C4-2B (cell line): Measurements from ENCODE around the gene IRF6.

ENCODE experiments used
- ZFX ChIP-seq: fragments of 450-650 bp; IDR thresholded peaks from 2 replicates; pipeline ENCODE4 v1.6.1; 2017
- TF ChIP-seq, protein P1 (sequence below): fragments of 450-650 bp; conservative IDR thresholded peaks from 2 replicates; pipeline ENCODE4 v1.5.1; 2017; ENCODE audit warnings: mild to moderate bottlenecking

DNA sequence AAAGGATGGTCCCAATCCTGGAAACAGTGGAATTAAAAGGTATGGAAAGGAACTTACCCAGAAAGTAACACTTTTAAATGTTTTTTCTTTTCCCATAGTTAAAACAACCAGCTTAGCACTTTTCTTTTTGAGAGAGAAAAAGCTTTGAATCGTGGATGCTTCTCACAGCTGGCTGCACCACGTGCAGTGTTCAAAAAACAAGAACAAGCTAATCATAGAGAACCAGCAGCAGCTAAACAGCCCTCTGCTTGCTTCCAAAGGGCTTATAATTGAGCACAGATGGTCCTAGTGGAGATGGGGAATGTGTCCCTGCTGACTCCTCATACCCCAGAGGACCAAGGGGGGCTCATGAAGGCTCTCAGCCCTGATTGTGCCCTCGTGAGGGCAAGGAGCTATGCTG lies 48.3 kb upstream of the IRF6 start:
- TF ChIP-seq, protein P1, sequence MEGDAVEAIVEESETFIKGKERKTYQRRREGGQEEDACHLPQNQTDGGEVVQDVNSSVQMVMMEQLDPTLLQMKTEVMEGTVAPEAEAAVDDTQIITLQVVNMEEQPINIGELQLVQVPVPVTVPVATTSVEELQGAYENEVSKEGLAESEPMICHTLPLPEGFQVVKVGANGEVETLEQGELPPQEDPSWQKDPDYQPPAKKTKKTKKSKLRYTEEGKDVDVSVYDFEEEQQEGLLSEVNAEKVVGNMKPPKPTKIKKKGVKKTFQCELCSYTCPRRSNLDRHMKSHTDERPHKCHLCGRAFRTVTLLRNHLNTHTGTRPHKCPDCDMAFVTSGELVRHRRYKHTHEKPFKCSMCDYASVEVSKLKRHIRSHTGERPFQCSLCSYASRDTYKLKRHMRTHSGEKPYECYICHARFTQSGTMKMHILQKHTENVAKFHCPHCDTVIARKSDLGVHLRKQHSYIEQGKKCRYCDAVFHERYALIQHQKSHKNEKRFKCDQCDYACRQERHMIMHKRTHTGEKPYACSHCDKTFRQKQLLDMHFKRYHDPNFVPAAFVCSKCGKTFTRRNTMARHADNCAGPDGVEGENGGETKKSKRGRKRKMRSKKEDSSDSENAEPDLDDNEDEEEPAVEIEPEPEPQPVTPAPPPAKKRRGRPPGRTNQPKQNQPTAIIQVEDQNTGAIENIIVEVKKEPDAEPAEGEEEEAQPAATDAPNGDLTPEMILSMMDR = no peak
- no peak for TF ChIP-seq ZFX
